GM12878 (cell line): ENCODE data around the gene APOBEC3B. TPM values are rescaled to one million over a fixed set of nuclear protein-coding genes. Genes with fewer than 3 reads are reported as not detected.

Experiments used
- ATAC-seq: fragments of 200-7000 bp; cut with Tn5 transposase; 3 replicates; pipeline ENCODE4 v1.9.1; 2020; ENCODE audit warnings: mild to moderate bottlenecking, moderate library complexity
- BruUV-seq: library from RNA; stranded (reverse); fragments of 400-500 nt; replicated peaks from 2 replicates; lab custom pipeline; 2021; lab: Mats Ljungman, UMichigan
- CTCF ChIA-PET: fragments of 300-600 bp; sonication (Branson Sonifier 250); formaldehyde crosslinking; extraction: SDS; loops from one replicate; lab custom pipeline; 2021; ENCODE audit warnings: inconsistent platforms; lab: Yijun Ruan, JAX
- POLR2A ChIA-PET: fragments of 350-600 bp; formaldehyde crosslinking; extraction: SDS; loops from one replicate; lab custom pipeline; 2021; ENCODE audit warnings: inconsistent platforms; lab: Charles Lee
- RAD21 ChIA-PET: fragments of 300-600 bp; sonication (Branson Sonifier 250); formaldehyde crosslinking; loops from one replicate; lab custom pipeline; 2023; ENCODE audit warnings: antibody characterized with exemption; ENCODE audit not compliant: unreplicated experiment; lab: Charles Lee
- SMC1A ChIA-PET: fragments of 300-600 bp; sonication (Branson Sonifier 250); formaldehyde crosslinking; loops from one replicate; lab custom pipeline; 2023; ENCODE audit not compliant: unreplicated experiment, uncharacterized antibody; lab: Charles Lee
- DNase-seq: peaks from one replicate; pipeline ENCODE4 v3.0.0-alpha.2; 2011; ENCODE audit warnings: low read depth, low spot score
- FAIRE-seq: peaks from 3 replicates; lab custom pipeline; 2011; peaks lifted over from hg19 to GRCh38; lab: Jason Lieb, UNC
- H2AFZ ChIP-seq: 2 replicates; pipeline ENCODE4 v1.6.0; 2011; ENCODE audit warnings: low read depth, low read length, control low read depth; ENCODE audit not compliant: control insufficient read depth
- H3K27ac ChIP-seq: 2 replicates; pipeline ENCODE4 v1.5.1; 2011; ENCODE audit warnings: control low read depth; ENCODE audit not compliant: control insufficient read depth, insufficient read depth
- H3K27me3 ChIP-seq, 2 experiments: replicated peaks in 1 of 2; 2 replicates each; pipeline versions ENCODE4 v1.6.0 to v1.6.1; 2011; ENCODE audit warnings: low read length in 1 of 2; ENCODE audit not compliant: control insufficient read depth in 2 of 2, insufficient read depth in 2 of 2
- H3K36me3 ChIP-seq, 2 experiments: 2 replicates each; pipeline ENCODE4 v1.5.1; 2011; ENCODE audit warnings: low read length in 1 of 2; ENCODE audit not compliant: control insufficient read depth in 2 of 2, insufficient read depth in 2 of 2
- H3K4me1 ChIP-seq: 2 replicates; pipeline ENCODE4 v1.6.1; 2011; ENCODE audit warnings: mild to moderate bottlenecking, low read length, moderate library complexity, mixed read lengths; ENCODE audit not compliant: control insufficient read depth, insufficient read depth
- H3K4me2 ChIP-seq: 2 replicates; pipeline ENCODE4 v1.6.0; 2011; ENCODE audit warnings: control low read depth; ENCODE audit not compliant: control insufficient read depth, insufficient read depth
- H3K4me3 ChIP-seq: fragments of 200-600 bp; sonication (generic); 2 replicates; pipeline ENCODE4 v1.5.1; 2016
- H3K79me2 ChIP-seq: 2 replicates; pipeline ENCODE4 v1.6.0; 2011; ENCODE audit warnings: low read length; ENCODE audit not compliant: control insufficient read depth, insufficient read depth
- H3K9ac ChIP-seq: 2 replicates; pipeline ENCODE4 v1.8.0; 2011; ENCODE audit warnings: low read length, control low read depth, mixed read lengths; ENCODE audit not compliant: control insufficient read depth, insufficient read depth
- H3K9me3 ChIP-seq: replicated peaks from 3 replicates; pipeline ENCODE4 v1.5.1; 2011; ENCODE audit warnings: mild to moderate bottlenecking, low read length; ENCODE audit not compliant: control insufficient read depth, insufficient read depth
- H4K20me1 ChIP-seq: 2 replicates; pipeline ENCODE4 v1.6.0; 2011; ENCODE audit not compliant: control insufficient read depth, insufficient read depth
- ASH2L ChIP-seq: fragments of 300-600, 200-600 bp; sonication (generic); IDR thresholded peaks from 2 replicates; pipeline ENCODE4 v1.6.1; 2017; ENCODE audit warnings: low read depth, mild to moderate bottlenecking, borderline replicate concordance
- BRCA1 ChIP-seq: IDR thresholded peaks from 2 replicates; pipeline ENCODE4 v1.6.1; 2011; ENCODE audit warnings: low read depth, low read length, improper control_type of control experiment
- CBFB ChIP-seq: IDR thresholded peaks from 2 replicates; pipeline ENCODE4 v1.6.1; 2016; ENCODE audit warnings: antibody characterized with exemption, low read depth
- CREM ChIP-seq: IDR thresholded peaks from 2 replicates; pipeline ENCODE4 v1.6.1; 2014; ENCODE audit warnings: antibody characterized with exemption, low read depth
- E2F8 ChIP-seq: fragments of 450-650 bp; IDR thresholded peaks from 2 replicates; pipeline ENCODE4 v1.6.1; 2018; ENCODE audit warnings: mild to moderate bottlenecking, low read depth, moderate library complexity; ENCODE audit not compliant: partially characterized antibody
- EZH2 ChIP-seq: IDR thresholded peaks from 2 replicates; pipeline ENCODE4 v1.6.1; 2012; ENCODE audit warnings: low read depth, mild to moderate bottlenecking, control low read depth, inconsistent platforms, low read length, borderline replicate concordance; ENCODE audit not compliant: control insufficient read depth
- NKRF ChIP-seq: fragments of 450-650 bp; conservative IDR thresholded peaks from 2 replicates; pipeline ENCODE4 v1.6.1; 2017; ENCODE audit warnings: mild to moderate bottlenecking, moderate library complexity
- PAX5 ChIP-seq: IDR thresholded peaks from 2 replicates; pipeline ENCODE4 v1.6.1; 2011; ENCODE audit warnings: low read depth, low read length, borderline replicate concordance
- POLR2AphosphoS2 ChIP-seq: IDR thresholded peaks from 2 replicates; pipeline ENCODE4 v1.6.1; 2011; ENCODE audit warnings: low read depth, mild to moderate bottlenecking, low read length, improper control_type of control experiment, moderate library complexity
- RAD51 ChIP-seq: fragments of 450-650 bp; IDR thresholded peaks from 2 replicates; pipeline ENCODE4 v1.6.1; 2016; ENCODE audit warnings: moderate library complexity, mild to moderate bottlenecking, inconsistent platforms
- RB1 ChIP-seq: fragments of 450-650 bp; formaldehyde crosslinking; IDR thresholded peaks from 2 replicates; pipeline ENCODE4 v1.6.1; 2017; ENCODE audit warnings: mild to moderate bottlenecking, borderline replicate concordance
- SIN3A ChIP-seq: IDR thresholded peaks from 2 replicates; pipeline ENCODE4 v1.6.1; 2012; ENCODE audit warnings: low read depth, low read length, improper control_type of control experiment
- STAT3 ChIP-seq: IDR thresholded peaks from 2 replicates; pipeline ENCODE4 v1.6.1; 2011; ENCODE audit warnings: low read depth, low read length, improper control_type of control experiment
- TCF7 ChIP-seq: IDR thresholded peaks from 2 replicates; pipeline ENCODE4 v1.6.1; 2014; ENCODE audit warnings: antibody characterized with exemption, borderline replicate concordance
- YBX1 ChIP-seq: fragments of 450-650 bp; IDR thresholded peaks from 2 replicates; pipeline ENCODE4 v1.6.1; 2016; ENCODE audit warnings: antibody characterized with exemption
- WGBS: methylation state at CpG from one replicate; pipeline ENCODE4 v1.1.6; 2016; ENCODE audit warnings: low lambda C conversion rate; ENCODE audit not compliant: insufficient replicate concordance, insufficient coverage; ENCODE audit errors: missing lambda C conversion rate; 5-methylcytosine and 5-hydroxymethylcytosine counted together
- in situ Hi-C: fragments of 300-500 bp; cut with MboI; formaldehyde crosslinking; loops from 9 replicates; pipeline ENCODE4 v1.14.3; 2018; ENCODE audit warnings: mixed read lengths
- intact Hi-C: fragments of 100-400 bp; cut with micrococcal nuclease; formaldehyde crosslinking; loops from one replicate; pipeline ENCODE4 v1.14.2; 2022; ENCODE audit not compliant: unreplicated experiment
- polyA plus RNA-seq, 11 experiments: library from polyadenylated mRNA; depleted of rRNA in 4 of 11; unstranded in 6 of 11; stranded (reverse) in 5 of 11; fragments of >200 nt; fragmentation: Nextera tagmentation in 4 of 11; fragmentation: Illumina TruSeq in 1 of 11; extraction: Ambion mirVana in 4 of 11; extraction: Trizol in 1 of 11; gene quantifications; 1 replicate in 1 of 11; 2 replicates in 10 of 11; pipeline versions ENCODE4 v1.2.1 to v1.2.3, GENCODE V29; 2011 to 2016; ENCODE audit warnings: inconsistent platforms in 2 of 11, missing spikeins in 2 of 11, low read depth in 1 of 11
- total RNA-seq, 4 experiments: library from RNA; depleted of rRNA in 3 of 4; stranded (reverse); fragments of >200 nt in 3 of 4; fragmentation: Illumina TruSeq in 1 of 4; extraction: Trizol in 1 of 4; gene quantifications; 2 replicates each; pipeline versions ENCODE4 v1.2.1 to v1.2.3, GENCODE V29; 2013 to 2021

APOBEC3B gene
- total and polyA plus RNA-seq, 10 of the 15 experiments (the other 5 are each of a cell fraction or from before 2014, with no cell fraction given), result 2.4 to 75.1 (median 30.9) TPM

GRCh38 chr22:38966380-38966702 is 15.8 kb upstream of the APOBEC3B start:
- 28% methylated on average over 5 of the region's 5 CpGs for WGBS
- POLR2A ChIA-PET, result interaction anchor here (0.6 kb wide), 2 partner anchors 38 to 151 kb away, joined by 3 read pairs; no protein-coding TSS in a partner anchor
- CTCF ChIA-PET, result interaction anchor here (0.6 to 1.5 kb wide), 2 partner anchors 13 to 96 kb away, joined by 3 to 5 read pairs; no protein-coding TSS in a partner anchor
- intact Hi-C loops (no loop called here), in situ Hi-C loops (no loop called here)
- no peaks in the 10 kb centered on the region for H3K27me3 ChIP-seq
- no TSS peak for BruUV-seq
- RAD21 ChIA-PET, result interaction anchor here (0.7 to 0.8 kb wide), 2 partner anchors 14 to 96 kb away, joined by 3 read pairs; no protein-coding TSS in a partner anchor
- no peaks in the 10 kb centered on the region for H3K79me2 ChIP-seq
- no peak overlapping the region for H3K4me2 ChIP-seq
- H4K20me1 ChIP-seq, result no peaks in the 10 kb centered on the region
- H3K9me3 ChIP-seq, result no peaks in the 10 kb centered on the region
- DNase-seq (no peak), ATAC-seq (no peak), FAIRE-seq (no peak)
- no peaks in the 10 kb centered on the region for H3K36me3 ChIP-seq
- H3K4me1 ChIP-seq, result peaks cover 9% of the 10 kb centered on the region
- SMC1A ChIA-PET, result interaction anchor here (0.7 kb wide), 1 partner anchor 49 kb away, joined by 3 read pairs; no protein-coding TSS in a partner anchor
- no peak overlapping the region for H3K9ac ChIP-seq
- no peak overlapping the region for H3K27ac ChIP-seq
- no peak overlapping the region for H3K4me3 ChIP-seq
- TF ChIP-seq PAX5 (no peak), TCF7 (no peak), BRCA1 (no peak), EZH2 (no peak), STAT3 (no peak)
- no peak overlapping the region for H2AFZ ChIP-seq

GRCh38 chr22:38966942-38967341 is 15.2 kb upstream of the APOBEC3B start:
- no peaks in the 10 kb centered on the region for H3K9me3 ChIP-seq
- no peak for TF ChIP-seq RB1
- TF ChIP-seq CREM, result no peak
- TF ChIP-seq RAD51, result no peak
- no peak for TF ChIP-seq CBFB
- TF ChIP-seq NKRF, result no peak
- TF ChIP-seq E2F8, result no peak
- no peak for TF ChIP-seq YBX1
- no peak for TF ChIP-seq POLR2AphosphoS2
- no peak for TF ChIP-seq SIN3A
- no peak for TF ChIP-seq ASH2L
- TF ChIP-seq, all 136 proteins: peak for 0
- Histone ChIP-seq H3K4me3 (no peak overlapping the region), H3K27me3 (no peaks in the 10 kb centered on the region; a peak in 1 of 4 replicates), H3K4me2 (no peak overlapping the region), H3K4me1 (peaks cover 9% of the 10 kb centered on the region), H3K36me3 (no peaks in the 10 kb centered on the region), H3K9ac (no peak overlapping the region), H2AFZ (no peak overlapping the region), H4K20me1 (no peaks in the 10 kb centered on the region), H3K27ac (no peak overlapping the region), H3K79me2 (no peaks in the 10 kb centered on the region)
- 56% methylated on average over 5 of the region's 7 CpGs for WGBS
- intact Hi-C loops, result no loop called here
- ChIA-PET SMC1A (interaction anchor here (0.7 kb wide), 1 partner anchor 48 kb away, joined by 3 read pairs; no protein-coding TSS in a partner anchor), POLR2A (no interaction called here), RAD21 (interaction anchor here (0.7 kb wide), 1 partner anchor 13 kb away, joined by 3 read pairs; no protein-coding TSS in a partner anchor), CTCF (interaction anchor here (0.9 to 1.5 kb wide), 2 partner anchors 36 to 97 kb away, joined by 3 to 5 read pairs; no protein-coding TSS in a partner anchor)
- no TSS peak for BruUV-seq
- DNase-seq (no peak), FAIRE-seq (no peak), ATAC-seq (no peak)
- in situ Hi-C loops, result no loop called here
